Measurements from ENCODE around the gene C10orf143.
A peak's percentile ranks its signal among the peaks of the same experiment; 100 is the strongest.
"Not testable (repeated sequence)": the region's sequence is repeated elsewhere in the genome, so short reads cannot be mapped to it uniquely, and the experiment has no call there.

The C10orf143 gene

GRCh38 chr10:130110246-130111112, at the start of gene C10orf143:
C10orf143 (minus strand) TSS chr10:130110830; CDS start chr10:130110772, 58 bp downstream.
- peak; percentile 49 for DNase-seq

- no peak for DNase-seq
These were observed 48.7 kb upstream of the C10orf143 start for GRCh38 chr10:130159192-130159794.

- no peak for DNase-seq
These were observed 35.4 kb upstream of the C10orf143 start for GRCh38 chr10:130146042-130146441.

DNA sequence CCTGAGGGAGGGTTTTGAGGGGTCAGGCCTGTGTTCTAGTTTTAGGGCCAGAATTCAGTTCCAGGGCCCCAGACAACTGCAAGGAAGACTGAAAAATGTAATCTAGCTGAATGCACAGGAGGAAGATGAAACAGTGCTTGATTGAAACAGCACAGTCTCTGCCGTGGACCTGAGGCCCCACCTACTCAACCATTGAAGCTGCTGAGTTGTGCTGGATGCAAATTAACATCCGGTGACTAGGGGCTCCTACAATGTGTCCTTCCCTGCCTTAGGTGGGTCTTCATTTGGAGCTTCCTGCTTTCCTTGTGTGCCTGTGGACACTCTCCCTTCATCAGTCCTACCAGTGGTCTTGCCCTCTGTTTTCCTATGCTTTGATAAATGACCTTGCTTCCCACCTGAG, 31.2 kb upstream of the C10orf143 start:
- no peak for DNase-seq

GRCh38 chr10:130141460-130141859, 30.8 kb upstream of the C10orf143 start:
- DNase-seq = no peak

- no peak for DNase-seq
These were observed 30.4 kb upstream of the C10orf143 start for GRCh38 chr10:130141038-130141437.

GRCh38 chr10:130140425-130140824, 29.8 kb upstream of the C10orf143 start:
- no peak for DNase-seq

GRCh38 chr10:130138479-130138866, 27.8 kb upstream of the C10orf143 start:
- no peak for DNase-seq

- DNase-seq = no peak
These were observed 27.2 kb upstream of the C10orf143 start for GRCh38 chr10:130137659-130138478.

GRCh38 chr10:130137090-130137448, 26.4 kb upstream of the C10orf143 start:
- DNase-seq = no peak

DNA sequence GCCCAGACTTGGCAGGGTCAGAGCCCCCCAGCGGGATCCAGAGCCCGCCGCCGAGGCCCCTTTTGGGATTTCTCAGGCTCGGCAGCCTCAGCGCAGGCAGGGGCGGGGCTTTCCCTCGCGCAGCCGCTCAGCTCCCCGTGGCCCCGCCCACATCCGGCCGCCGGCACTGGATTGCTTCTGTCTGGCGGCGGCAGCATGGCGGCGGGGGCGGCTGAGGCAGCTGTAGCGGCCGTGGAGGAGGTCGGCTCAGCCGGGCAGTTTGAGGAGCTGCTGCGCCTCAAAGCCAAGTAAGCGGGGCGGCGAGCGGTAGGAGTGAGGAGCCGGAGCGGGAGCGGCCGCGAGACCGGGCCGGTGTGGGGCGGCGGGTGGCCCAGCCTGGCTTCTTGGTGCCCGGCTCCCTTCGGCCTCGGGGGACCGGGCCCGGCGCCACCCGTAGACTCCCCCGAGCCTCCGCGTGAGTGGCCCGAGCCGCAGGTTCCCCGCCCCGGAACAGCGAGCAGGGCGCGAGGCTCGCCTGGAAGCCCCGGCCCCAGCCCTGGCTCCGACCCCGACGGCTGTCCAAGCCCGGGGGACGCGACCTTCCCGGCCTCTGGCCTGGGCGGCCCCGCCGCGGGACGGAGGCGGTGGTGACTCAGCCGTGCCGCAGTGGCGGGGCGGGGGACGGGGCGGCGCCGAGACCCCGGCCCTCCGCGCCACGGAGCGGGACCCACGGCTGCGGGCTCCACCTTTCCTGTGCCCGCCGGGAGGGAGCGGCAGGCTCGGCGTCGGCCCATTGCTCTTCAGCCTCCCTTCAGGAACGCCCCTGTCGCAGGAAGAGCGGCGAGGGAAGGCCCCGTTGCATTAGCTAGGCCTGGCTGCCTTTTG, 25.8 kb upstream of the C10orf143 start, which contains the start of gene GLRX3:
GLRX3 (plus strand) TSS at position 166 of the 864 bp plus-strand sequence; CDS start at position 196, 30 bp downstream.
- no peak for DNase-seq

DNA sequence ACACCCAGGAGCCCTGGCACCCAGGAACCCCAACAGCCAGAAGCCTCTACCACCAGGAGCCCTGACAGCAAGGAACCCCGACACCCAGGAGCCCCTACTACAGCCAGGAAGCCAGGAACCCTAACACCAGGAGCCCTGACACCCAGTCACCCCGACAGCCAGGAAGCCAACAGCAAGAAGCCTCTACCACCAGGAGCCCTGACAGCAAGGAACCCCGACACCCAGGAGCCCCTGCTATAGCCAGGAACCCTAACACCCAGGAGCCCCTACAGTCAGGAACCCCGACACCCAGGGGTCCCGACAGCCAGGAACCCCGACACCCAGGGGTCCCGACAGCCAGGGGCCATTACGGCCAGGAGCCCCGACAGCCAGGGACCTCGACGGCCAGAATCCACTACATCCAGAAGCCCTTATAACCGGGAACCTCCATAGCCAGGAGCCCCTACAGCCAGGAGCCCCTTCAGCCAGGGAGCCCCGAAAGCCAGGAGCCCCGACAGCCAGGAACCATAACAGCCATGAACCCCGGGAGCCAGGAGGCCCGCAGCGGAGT, 25.1 kb upstream of the C10orf143 start:
- DNase-seq = no peak

DNA sequence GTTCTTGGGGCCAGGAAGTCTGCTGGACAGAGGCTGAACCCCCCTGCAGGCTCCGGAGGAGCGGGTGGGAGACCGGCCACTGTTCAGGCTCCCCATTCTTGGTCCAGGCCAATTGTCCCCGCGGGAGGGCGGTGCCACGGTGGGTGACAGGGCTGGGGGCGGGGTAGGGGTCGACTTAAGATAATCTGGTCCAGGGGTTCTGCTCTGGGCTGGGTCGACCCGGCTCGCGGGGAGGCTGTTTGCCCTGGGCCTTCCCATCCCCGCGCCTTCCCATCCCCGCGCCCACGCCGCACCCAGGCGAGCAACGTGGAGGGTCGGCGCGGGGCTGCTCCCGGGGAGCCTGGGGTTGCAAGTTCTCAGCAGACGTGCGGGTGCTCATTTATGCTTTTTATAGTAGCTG, 18.3 kb upstream of the C10orf143 start:
- no peak for DNase-seq

DNA sequence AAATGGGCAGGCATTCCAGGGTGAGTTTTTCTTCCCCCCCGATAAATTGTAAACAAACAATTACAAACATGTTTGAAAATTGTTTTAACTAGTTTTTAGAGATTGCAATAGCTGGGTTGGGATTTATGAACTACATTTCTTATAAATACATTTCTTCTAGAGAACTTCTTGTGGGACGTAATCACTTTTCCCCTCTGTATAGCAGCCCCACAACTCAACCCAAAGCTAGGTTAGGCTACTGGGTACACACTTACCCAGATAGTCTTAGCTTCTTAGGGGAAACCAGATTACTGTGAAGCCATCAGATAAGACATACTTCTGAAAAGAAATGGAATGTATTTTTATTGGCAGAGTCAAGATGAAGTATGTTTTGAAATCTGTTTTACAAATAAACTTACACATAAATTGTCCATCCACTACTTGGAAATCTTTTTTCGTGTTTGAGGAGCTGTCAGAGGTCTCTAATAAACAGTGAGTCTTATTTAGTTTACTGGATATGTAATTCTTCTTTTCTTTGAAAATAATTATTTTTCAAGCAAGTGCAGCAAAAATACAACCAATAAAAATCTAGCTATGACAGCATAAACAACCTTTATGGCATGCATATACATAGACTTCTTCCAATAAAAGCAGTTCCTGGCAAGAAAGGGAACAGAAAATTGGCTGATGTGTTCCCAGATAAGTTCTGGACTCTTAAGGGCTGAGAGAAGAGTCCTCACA, 17.6 kb upstream of the C10orf143 start:
- no peak for DNase-seq

- no peak for DNase-seq
These were observed 16.9 kb upstream of the C10orf143 start for GRCh38 chr10:130127364-130128061.

DNA sequence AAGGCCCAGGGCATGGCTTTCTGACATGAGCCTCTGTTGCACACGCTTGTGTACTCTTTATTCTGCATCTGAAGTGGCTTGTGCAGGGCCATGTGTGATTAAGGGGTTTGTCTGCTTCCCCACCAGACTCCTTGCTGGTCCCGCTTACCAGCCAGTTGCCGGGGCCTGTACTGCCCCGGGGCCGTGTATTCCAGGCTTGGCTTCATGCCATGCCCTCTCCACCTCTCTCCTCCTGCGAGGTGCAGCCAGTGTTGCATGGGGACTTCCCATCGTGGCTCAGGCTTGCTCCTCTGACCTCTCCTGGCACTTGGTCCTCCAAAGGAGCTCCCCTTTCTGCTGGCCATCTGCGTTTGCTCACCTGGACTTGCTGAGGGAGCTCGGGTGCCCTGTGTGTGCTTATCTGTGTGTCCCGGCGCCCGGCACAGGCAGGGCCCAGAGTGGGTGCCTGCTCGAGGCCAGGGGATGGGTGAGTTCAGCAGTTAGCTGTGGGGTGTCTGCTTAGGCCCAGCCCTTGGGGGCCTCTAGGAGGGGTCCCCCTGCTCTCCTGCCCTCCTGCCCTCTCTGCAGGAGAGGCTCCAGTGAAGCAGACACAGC, 11.0 kb upstream of the C10orf143 start:
- no peak for DNase-seq

GRCh38 chr10:130117535-130117934, 6.9 kb upstream of the C10orf143 start:
- not testable (repeated sequence) for DNase-seq

DNA sequence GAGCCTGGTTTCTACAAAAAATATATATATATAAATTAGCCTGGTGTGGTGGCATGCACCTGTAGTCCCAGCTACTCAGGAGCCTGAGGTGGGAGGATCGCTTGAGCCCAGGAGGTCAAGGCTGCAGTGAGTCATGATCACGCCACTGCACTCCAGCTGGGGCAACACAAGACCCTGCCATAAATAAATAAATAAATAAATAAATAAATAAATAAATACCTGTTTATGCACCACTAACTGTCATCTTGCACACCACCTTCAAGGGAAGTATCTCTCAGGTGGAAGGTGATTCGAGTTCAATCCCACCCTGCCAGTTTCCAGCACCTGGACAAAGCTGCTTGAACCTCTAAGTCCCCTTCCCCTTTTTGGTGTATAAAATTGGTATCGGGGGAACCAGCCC, 6.3 kb upstream of the C10orf143 start:
- DNase-seq = not testable (repeated sequence)

DNA sequence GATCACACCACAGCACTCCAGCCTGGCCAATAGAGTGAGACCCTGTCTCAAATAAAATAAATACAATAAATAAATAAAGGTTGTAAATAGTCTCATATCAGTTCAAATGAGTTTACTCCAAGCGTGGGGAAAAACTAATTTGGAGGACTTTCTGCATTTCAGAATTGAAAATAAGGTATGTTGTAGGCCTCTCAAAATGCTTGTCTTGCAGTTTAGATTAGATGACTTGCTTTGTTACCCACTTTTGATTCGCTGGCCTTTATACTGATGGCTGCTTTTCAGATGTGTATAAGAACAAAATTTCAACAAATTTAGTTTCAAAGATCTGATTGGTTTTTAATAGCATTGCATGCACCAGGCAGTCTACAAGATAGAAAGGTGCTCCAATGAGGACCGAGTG, 2.2 kb upstream of the C10orf143 start:
- no peak for DNase-seq

GRCh38 chr10:130111852-130112180, 1.2 kb upstream of the C10orf143 start:
- DNase-seq = no peak
